GM18526 (cell line): ENCODE results near the gene COL26A1.

Source experiments
- POLR2A ChIP-seq: IDR thresholded peaks from 3 replicates; pipeline ENCODE4 v1.6.1; 2011; ENCODE audit not compliant: insufficient read length; ENCODE audit errors: extremely low read depth

COL26A1 gene

DNA sequence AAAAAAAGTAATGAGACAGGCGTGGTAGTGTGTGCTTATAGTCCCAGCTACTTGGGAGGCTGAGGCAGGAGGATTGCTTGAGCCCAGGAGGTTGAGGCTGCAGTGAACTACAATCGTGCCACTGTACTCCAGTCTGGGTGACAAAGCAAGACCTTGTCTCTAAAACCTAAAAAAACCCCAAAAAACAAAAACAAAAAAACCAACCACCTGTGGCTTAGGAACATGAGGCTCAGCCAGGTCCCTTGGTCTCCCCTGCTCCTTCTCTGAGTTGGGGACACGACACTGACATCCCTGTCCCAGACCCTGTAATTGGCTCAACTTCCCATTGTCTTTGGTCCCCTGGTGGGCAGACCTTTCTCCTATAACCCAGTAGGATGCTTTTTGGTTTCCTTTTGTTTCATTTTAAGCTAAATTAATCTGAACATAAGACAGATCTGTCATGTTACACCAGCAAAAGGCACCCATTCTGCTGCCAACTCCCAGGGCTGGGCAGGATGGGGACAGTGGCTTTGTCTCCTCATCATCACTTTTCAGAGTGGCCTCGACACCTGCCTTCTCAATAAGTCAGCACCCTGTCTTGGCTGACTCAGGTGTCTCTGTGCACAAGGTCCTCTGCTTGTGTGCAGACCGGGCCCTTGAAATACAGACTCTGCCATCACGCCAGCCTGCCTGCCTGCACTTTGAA lies 192.1 kb downstream of the COL26A1 start:
- no peak for TF ChIP-seq POLR2A

DNA sequence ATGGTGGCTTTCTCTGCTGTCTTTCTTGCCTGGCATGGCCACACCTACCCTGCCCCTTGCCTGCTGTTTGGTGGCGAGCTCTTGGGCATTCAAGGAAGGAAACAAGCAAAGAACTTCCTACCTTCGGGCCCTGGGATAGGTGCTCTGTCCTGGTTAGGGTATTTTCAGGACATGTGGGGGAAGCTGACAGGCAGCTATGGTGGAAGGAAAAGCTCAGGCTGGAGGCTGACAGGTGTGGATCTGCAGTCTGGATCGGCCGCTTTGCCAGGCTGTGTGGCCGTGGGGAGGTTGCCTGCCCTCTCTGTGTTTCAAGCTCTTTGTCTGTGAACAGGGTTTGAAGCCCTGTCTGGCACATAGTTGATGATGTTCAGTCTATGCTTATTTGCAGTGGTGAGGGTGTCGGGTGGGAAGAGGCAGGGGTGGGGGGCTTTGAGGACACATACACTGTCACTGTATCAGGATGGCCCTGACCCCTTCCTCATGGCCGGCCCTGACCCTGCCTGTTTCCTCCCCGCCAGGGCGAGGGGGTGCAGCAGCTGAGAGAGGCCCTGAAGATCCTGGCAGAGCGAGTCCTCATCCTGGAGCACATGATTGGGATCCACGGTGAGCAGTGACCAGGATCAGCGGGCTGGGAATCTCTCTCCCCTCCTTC lies 192.7 kb downstream of the COL26A1 start:
- no peak for TF ChIP-seq POLR2A

DNA sequence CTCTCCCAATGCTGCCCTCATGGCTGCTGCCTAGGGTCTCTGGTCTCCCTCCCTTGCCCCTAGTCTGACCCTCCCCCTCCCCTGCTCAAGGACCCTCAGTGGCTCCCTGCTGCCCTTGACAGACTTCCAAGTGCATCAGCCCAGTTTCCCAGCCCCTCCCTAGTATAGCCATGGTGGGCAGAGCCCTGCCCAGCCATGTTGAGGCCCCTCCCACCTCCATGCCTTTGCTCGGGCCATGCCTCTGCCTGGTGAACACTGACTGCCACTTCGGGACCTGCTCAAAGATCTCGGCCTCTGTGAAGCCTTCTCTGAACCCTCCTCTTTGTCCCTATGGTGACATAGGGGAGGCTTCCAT lies 193.2 kb downstream of the COL26A1 start:
- no peak for TF ChIP-seq POLR2A

DNA sequence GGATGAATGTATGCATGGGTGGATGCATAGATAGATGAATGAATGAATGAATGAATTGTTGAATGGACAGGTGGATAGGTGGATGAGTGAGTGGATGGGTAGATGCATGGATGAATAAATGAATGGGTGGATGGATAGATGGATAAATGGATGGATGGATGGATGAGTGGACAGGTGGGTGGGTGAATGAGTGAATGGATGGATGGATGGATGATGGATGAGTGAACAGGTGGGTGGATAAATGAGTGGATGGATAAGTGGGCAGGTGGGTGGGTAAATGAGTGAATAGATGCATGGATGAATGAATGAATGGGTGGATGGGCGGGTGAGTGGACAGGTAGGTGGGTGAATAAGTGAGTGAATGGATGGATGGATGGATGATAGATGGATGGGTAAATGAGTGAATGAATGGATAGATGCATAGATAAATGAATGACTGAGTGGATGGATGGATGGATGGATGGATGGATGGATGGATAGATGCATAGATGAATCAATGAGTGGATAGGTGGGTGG lies 193.8 kb downstream of the COL26A1 start:
- TF ChIP-seq POLR2A = no peak

DNA sequence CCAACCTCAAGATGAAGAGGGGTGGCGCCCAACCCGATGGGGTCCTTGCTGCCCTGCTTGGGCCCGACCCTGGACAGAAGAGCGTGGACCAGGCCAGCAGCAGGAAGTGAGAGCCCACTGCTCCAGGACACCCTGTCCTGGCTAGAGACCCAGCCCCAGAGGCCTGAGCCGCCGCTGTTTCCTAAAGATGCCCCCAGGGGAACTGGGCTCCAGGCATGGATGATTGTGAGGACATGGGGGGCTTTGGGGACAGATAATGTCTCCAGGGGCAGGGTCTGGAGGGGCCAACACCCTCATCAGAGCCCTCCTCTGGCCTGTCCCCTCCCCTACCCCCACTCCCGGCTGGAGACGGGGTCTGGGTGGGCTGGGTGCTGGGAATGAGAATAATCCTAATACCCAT lies 194.7 kb downstream of the COL26A1 start:
- TF ChIP-seq POLR2A = no peak

DNA sequence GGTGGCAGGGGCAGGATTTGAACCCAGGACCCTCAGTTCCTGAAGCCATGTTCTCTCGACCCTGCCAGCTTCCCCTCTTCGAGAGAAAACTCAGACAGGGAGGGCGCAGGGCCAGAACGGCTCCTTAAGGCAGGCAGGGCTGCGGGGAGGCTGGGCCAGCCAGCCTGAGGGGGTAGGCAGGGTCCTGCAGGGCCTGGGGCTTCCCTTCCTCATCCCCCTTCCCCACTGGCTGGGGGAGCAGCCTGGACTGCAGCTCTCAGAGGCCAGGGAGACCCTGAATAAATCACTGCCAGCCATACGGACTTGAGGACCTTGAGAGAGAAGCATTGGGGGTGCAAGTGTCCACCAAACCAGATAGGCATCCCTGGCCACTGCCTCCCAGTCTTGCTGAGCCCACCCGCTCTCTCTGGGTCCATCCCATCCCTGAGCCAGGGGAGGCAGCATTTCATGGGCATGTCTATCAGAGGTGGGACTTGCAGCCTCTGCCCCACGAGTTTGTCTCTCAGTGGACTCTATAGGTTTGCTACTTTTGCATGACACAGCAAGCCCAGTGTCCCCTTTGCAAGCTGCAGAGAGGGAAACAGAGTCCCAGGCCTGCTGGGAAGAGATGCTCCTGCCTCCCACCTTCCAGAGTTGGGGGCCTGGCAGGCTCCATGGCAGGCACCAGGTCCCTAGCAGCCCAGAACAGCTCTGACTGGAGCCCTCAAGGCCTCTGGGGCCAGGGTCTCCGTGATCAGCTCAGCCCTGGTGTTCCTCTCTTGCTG lies 195.5 kb downstream of the COL26A1 start:
- TF ChIP-seq POLR2A = no peak

DNA sequence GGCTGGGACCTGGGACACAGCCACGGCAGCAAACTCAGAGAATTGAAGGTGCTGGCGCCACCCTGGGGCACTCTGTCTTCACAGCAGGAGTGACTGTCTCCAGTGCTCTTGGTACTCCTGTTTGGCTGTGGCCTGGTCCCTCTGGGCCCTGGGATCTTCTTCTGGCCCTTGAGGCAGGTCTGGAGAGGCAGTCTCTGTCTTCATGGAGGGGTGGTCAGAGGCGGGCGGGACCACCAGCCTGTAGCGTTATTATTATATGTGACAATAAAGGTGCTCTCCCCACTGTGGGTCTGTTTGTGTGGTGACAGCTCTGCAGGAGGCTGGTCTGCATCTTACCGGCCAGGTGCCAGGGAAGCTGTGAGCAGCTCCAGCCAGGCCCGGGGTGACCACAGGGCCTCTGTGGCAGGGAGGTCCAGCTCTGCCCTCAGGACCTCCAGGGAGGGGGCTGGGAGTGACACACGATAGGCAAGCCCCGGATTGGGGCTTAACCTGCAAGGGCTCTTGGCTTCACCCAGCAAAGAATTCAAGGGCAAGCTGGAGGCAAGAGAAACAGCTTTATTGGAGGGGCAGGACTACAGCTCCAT lies 196.2 kb downstream of the COL26A1 start:
- TF ChIP-seq POLR2A = no peak

DNA sequence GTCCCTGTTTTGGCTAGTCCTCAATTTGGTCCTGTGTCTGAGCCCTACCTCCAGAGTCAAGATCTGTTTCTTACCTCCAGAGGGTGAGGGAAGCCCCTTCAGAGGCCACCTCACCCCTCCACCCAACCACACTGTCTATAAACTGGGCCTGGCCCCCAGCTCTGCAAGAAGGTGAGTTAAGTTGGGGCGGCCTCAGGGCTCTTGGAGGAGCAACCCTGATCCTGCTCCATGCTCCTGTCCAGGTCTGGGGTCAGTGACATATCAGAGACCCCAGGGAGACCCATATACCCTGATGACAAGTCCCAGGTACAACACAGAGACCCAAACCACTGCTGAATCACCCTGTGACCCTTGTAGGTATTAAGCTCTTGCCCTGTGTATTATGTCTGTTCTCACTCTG lies 196.9 kb downstream of the COL26A1 start:
- TF ChIP-seq POLR2A = no peak

DNA sequence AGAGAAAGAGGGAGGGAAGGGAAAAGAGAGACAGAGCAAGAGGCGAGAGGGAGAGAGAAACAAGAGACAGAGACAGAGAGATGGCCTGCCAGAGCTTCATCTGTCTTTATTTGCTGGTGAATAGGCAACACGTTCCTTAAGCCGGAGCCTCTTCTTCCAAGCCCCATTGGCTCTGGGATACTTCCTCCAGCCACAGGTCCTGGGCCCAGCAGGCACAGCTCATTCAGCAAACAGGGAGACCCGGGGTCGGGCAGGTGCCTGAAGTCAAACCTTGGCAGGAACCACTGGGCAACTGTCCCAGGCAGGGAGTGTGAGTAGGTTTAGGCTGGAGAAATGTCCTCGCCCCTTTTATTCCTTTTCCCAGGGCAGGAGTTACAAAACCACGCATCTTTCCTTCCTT lies 198.2 kb downstream of the COL26A1 start:
- no peak for TF ChIP-seq POLR2A

DNA sequence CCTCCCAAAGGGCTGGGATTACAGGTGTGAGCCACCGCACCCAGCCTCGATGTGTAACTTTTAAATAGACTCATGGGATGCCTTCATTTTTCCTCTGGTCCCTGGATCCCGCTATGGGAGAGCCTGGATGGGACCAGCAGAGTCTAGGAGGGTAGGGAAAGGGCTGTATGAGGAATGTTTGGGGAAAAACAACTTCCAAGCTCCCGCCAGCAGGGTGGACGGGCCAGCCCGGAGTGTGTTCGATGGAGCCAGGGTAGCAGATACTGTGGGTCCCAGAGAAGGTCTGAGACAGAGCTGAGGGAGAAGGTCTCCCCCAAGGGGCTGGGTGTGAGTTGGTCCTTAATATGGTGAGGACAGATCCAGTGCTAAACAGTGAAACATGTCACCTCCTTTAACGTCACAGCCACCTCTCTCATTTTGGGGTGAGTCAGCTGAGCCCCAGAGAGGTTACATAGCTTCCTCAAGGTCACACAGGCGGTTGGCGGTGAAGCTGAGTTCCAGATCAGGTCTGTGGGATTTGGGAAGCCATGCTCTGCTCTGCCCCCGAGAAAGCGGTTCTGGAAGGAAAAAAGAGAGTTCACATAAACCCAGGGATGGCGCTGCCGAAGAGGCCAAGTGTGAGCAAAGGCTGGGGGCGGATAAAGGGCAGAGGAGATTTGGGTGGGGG lies 200.0 kb downstream of the COL26A1 start:
- TF ChIP-seq POLR2A = no peak

DNA sequence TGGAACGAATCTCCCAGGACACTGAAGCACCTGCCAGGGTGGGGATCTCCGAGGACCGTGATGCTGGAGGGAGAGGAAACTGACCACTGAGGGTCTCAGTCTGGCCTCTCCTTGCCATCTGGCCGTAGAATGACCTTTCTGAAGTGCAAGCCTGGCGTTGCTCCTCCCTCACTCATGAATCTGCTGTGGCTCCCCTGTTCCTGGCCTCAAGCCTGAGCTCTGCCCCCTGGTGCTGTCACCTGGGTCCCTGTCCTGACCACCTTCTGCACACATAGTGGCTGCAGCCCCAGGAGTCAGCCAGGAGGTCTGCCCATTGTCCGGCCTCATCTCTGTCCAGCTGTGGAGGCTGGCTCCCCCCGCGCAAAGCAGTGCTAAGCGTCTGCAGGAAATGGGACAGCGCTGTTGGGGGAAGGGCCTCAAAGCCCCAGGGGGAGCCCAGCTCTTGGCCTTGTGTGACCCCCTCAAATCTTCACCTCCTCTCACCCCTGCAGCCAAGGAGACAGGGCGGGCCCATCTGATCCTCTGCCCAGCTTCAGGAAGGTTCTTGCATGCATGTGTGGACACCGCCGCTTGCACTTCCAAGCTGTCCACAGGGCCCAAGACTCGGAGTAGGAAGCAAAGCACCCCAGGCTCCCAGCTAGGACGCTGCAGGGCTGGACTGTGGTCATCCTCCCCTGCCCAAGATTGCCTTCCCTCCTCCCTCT lies 200.7 kb downstream of the COL26A1 start:
- TF ChIP-seq POLR2A = no peak

DNA sequence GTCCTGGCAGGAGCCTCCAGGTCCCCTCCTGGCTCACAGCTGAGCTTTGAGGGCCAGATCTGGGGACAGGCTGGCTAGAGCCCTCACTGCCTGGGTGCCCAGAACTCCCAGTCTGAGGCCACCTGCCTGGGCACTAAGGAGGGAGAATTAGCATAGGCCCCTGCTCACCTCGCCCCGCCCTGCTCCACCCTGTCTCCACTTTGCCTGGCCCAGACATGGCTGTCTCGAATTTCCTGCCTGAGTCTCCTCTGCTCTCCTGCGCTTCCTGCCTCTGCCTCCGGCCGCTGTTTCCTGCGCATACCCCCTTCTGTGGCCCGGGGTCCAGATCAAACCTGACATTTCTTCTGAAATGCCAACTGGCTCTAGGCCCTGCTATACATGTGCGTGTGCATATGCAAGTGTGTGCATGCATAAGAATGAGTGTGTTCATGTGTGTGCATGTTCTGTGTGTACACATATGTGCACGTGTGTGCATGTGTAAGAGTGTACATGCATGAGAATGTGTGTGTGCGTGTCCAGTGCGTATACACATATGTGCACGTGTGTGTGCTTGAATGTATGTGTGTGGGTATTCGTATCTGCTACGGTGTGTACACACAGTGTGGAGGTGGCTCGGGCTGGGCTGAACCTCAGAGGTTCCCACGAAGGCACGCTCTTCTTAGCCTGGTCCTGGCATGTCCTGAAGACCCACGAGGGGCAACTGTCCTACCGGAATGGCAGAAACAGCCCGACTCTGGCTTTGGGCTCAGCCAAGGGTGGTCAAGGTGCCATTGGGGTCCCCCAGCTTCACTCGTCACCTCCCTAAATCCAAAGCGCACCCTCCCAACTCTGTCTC lies 201.5 kb downstream of the COL26A1 start:
- TF ChIP-seq POLR2A = no peak

DNA sequence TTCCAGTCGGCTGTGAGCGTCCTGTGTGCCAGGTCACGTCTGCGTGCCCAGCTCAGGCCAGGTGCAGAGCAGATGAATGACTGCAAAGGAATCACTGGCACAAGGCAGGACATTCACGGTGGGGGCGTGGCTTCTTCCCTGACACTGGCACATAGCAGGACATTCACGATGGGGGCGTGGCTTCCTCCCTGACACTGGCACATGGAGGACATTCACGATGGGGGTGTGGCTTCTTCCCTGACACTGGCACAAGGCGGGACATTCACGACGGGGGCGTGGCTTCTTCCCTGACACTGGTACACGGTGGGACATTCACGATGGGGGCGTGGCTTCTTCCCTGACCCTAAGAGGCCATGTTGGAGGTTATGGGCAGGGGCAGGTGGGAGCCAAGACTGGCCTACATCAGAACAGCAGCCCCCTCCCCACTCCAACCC lies 202.1 kb downstream of the COL26A1 start:
- TF ChIP-seq POLR2A = no peak

DNA sequence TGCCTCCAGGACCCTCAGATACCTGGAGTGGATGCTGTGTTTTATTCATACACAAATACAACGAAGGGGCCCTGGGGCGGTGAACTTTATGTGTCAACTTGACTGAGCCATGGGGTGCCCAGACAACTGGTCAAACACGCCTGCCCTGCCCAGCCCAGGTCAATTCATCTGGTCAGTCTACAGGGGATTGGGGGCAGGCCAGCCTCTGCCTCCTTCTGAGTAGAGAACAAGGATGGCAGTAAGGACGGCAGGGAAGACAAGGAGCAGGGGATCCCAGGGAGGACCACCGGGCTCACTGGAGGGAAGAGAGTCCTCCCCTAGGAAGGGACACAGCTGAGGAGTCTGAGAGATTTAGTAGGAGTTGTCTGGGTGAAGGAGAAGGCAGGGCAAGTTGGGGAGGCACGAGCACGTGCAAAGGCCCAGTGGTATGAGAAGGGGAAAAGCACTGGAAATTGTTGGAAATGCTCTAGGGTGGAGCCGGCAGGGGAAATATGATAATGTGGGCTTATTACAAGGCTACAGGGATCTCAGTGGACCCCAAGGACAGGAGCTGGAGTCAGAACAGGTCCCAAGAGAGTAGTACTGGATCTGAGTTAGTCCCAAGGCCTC lies 203.0 kb downstream of the COL26A1 start:
- TF ChIP-seq POLR2A = no peak

DNA sequence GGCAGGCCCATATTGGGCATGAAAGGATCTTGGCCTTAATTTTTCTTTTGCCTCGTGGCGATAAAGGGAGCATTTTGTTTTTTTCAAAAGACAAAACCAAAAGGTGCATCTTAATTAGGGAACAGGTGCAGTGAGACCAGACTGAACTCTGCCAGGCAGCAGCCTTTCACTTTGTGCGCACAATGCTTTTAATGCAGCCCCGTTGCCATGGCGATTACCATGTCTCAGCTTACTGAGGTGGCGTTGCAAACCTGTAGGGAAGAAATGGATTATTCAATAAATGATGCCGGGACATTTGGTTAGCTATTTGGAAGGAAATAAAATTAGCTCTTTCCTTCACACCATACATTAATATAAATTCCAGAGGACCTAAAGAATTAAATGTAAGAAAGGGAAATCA lies 204.6 kb downstream of the COL26A1 start:
- TF ChIP-seq POLR2A = no peak
